ENCODE measurements around the gene MEF2C. TPM values are rescaled to one million over a fixed set of nuclear protein-coding genes. Genes with fewer than 3 reads are reported as not detected.

MEF2C gene
- total and polyA plus RNA-seq, 2 experiments from 2014 or later = 107 to 175 TPM

GRCh38 chr5:88673253-88674105 lies 209.5 kb downstream of the MEF2C start:
- Histone ChIP-seq H3K4me1 (ENCODE audit: low read depth) (no peaks in the 10 kb centered on the region), H3K27ac (no peak overlapping the region), H3K36me3 (no peaks in the 10 kb centered on the region), H3K9me3 (ENCODE audit: low read depth) (no peaks in the 10 kb centered on the region), H3K27me3 (peaks cover 100% of the 10 kb centered on the region), H3K4me3 (no peak overlapping the region)
- TF ChIP-seq CTCF (IDR thresholded peaks at IDR 0.05; ENCODE audit: low read depth, low read length) = no peak
- DNase-seq (ENCODE audit: low read depth in 1 of 2, low spot score in 1 of 2) = no peak

- Histone ChIP-seq H3K27me3 (peaks cover 100% of the 10 kb centered on the region), H3K4me3 (no peak overlapping the region), H3K36me3 (no peaks in the 10 kb centered on the region), H3K9me3 (ENCODE audit: low read depth) (no peaks in the 10 kb centered on the region), H3K4me1 (ENCODE audit: low read depth) (no peaks in the 10 kb centered on the region), H3K27ac (no peak overlapping the region)
- no peak for DNase-seq (ENCODE audit: low read depth in 1 of 2, low spot score in 1 of 2)
- TF ChIP-seq CTCF (IDR thresholded peaks at IDR 0.05; ENCODE audit: low read depth, low read length) = no peak
Measured at GRCh38 chr5:88672644-88673252, 210.2 kb downstream of the MEF2C start.

GRCh38 chr5:88671505-88672499 lies 211.2 kb downstream of the MEF2C start:
- no peak for TF ChIP-seq CTCF (IDR thresholded peaks at IDR 0.05; ENCODE audit: low read depth, low read length)
- DNase-seq (ENCODE audit: low read depth in 1 of 2, low spot score in 1 of 2) = no peak
- no peak overlapping the region for H3K4me3 ChIP-seq
- no peaks in the 10 kb centered on the region for H3K9me3 ChIP-seq (ENCODE audit: low read depth)
- H3K4me1 ChIP-seq (ENCODE audit: low read depth) = no peaks in the 10 kb centered on the region
- H3K27ac ChIP-seq = no peak overlapping the region
- H3K27me3 ChIP-seq = peaks cover 100% of the 10 kb centered on the region
- H3K36me3 ChIP-seq = no peaks in the 10 kb centered on the region

- Histone ChIP-seq H3K36me3 (no peaks in the 10 kb centered on the region), H3K4me3 (no peak overlapping the region), H3K9me3 (ENCODE audit: low read depth) (no peaks in the 10 kb centered on the region), H3K27ac (no peak overlapping the region), H3K4me1 (ENCODE audit: low read depth) (no peaks in the 10 kb centered on the region), H3K27me3 (peaks cover 100% of the 10 kb centered on the region)
- TF ChIP-seq CTCF (IDR thresholded peaks at IDR 0.05; ENCODE audit: low read depth, low read length) = no peak
- no peak for DNase-seq (ENCODE audit: low read depth in 1 of 2, low spot score in 1 of 2)
Measured at GRCh38 chr5:88671106-88671504, 211.9 kb downstream of the MEF2C start.

GRCh38 chr5:88670461-88670860 lies 212.5 kb downstream of the MEF2C start:
- Histone ChIP-seq H3K4me1 (ENCODE audit: low read depth) (no peaks in the 10 kb centered on the region), H3K4me3 (no peak overlapping the region), H3K27ac (no peak overlapping the region), H3K27me3 (peaks cover 100% of the 10 kb centered on the region), H3K36me3 (no peaks in the 10 kb centered on the region), H3K9me3 (ENCODE audit: low read depth) (no peaks in the 10 kb centered on the region)
- no peak for DNase-seq (ENCODE audit: low read depth in 1 of 2, low spot score in 1 of 2)
- TF ChIP-seq CTCF (IDR thresholded peaks at IDR 0.05; ENCODE audit: low read depth, low read length) = no peak

Data from cardiac muscle cell (in vitro differentiated cells and primary cell).